Neural cell (in vitro differentiated cells): ENCODE measurements around the gene SDK1. TPM values are rescaled to one million over a fixed set of nuclear protein-coding genes. Genes with fewer than 3 reads are reported as not detected.
"Not testable (repeated sequence)": the region's sequence is repeated elsewhere in the genome, so short reads cannot be mapped to it uniquely, and the experiment has no call there.

ENCODE experiments used
- H2AFZ ChIP-seq: fragments of 200-600, 300-800 bp; sonication (generic), shearing (Covaris generic); 2 replicates; pipeline ENCODE4 v1.6.0; 2014; ENCODE audit warnings: low read depth, mild to moderate bottlenecking, antibody characterized with exemption, low read length, moderate library complexity
- H3F3A ChIP-seq: fragments of 200-600 bp; shearing (Covaris generic); 2 replicates; pipeline ENCODE4 v1.6.1; 2016; ENCODE audit warnings: mild to moderate bottlenecking, moderate library complexity, mixed read lengths, antibody characterized with exemption, low read length; ENCODE audit not compliant: insufficient read depth, poor library complexity, severe bottlenecking
- H3K27ac ChIP-seq: fragments of 200-600, 300-800 bp; sonication (generic), shearing (Covaris generic); 2 replicates; pipeline ENCODE4 v1.5.1; 2014; ENCODE audit warnings: mild to moderate bottlenecking, low read length, moderate library complexity
- H3K27me3 ChIP-seq: fragments of 300-800, 200-600 bp; sonication (generic), shearing (Covaris generic); 2 replicates; pipeline ENCODE4 v1.6.0; 2014; ENCODE audit warnings: mild to moderate bottlenecking, low read depth, low read length, moderate library complexity; ENCODE audit not compliant: insufficient read depth
- H3K36me3 ChIP-seq: fragments of 300-800, 200-600 bp; sonication (generic), shearing (Covaris generic); 2 replicates; pipeline ENCODE4 v1.5.1; 2014; ENCODE audit warnings: mild to moderate bottlenecking, antibody characterized with exemption, low read length, moderate library complexity; ENCODE audit not compliant: insufficient read depth
- H3K4me2 ChIP-seq: fragments of 300-800, 200-600 bp; sonication (generic), shearing (Covaris generic); 2 replicates; pipeline ENCODE4 v1.6.0; 2014; ENCODE audit warnings: mild to moderate bottlenecking, low read length
- H3K4me3 ChIP-seq: fragments of 300-800, 200-600 bp; sonication (generic), shearing (Covaris generic); 2 replicates; pipeline ENCODE4 v1.5.1; 2014; ENCODE audit warnings: mild to moderate bottlenecking, low read length, moderate library complexity
- H3K79me2 ChIP-seq: fragments of 200-600 bp; shearing (Covaris generic); replicated peaks from 2 replicates; pipeline ENCODE4 v1.6.0; 2014; ENCODE audit warnings: mild to moderate bottlenecking, low read length, moderate library complexity; ENCODE audit not compliant: insufficient read depth
- H3K9ac ChIP-seq: fragments of 300-800, 200-600 bp; sonication (generic), shearing (Covaris generic); 2 replicates; pipeline ENCODE4 v1.6.1; 2016; ENCODE audit warnings: mild to moderate bottlenecking, low read length, mixed read lengths
- H3K9me2 ChIP-seq: fragments of 200-600 bp; shearing (Covaris generic); 2 replicates; pipeline ENCODE4 v1.6.1; 2016; ENCODE audit warnings: mild to moderate bottlenecking, low read length, mixed read lengths; ENCODE audit not compliant: insufficient read depth
- H3K9me3 ChIP-seq: fragments of 200-600, 300-800 bp; sonication (generic), shearing (Covaris generic); 2 replicates; pipeline ENCODE4 v1.6.1; 2016; ENCODE audit warnings: mild to moderate bottlenecking, mixed run types, low read length, moderate library complexity, mixed read lengths
- H4K20me1 ChIP-seq: fragments of 200-600 bp; shearing (Covaris generic); 2 replicates; pipeline ENCODE4 v1.6.1; 2016; ENCODE audit warnings: mild to moderate bottlenecking, mixed run types; ENCODE audit not compliant: insufficient read depth
- EP300 ChIP-seq: fragments of 450-650 bp; conservative IDR thresholded peaks from 2 replicates; pipeline ENCODE4 v1.6.1; 2014; ENCODE audit warnings: antibody characterized with exemption, mild to moderate bottlenecking, moderate library complexity; ENCODE audit not compliant: poor library complexity, severe bottlenecking
- EZH2 ChIP-seq: fragments of 200-600, 300-800 bp; shearing (Covaris generic), sonication (generic); IDR thresholded peaks from 2 replicates; pipeline ENCODE4 v1.6.1; 2014; ENCODE audit warnings: antibody characterized with exemption, low read length, borderline replicate concordance, mild to moderate bottlenecking; ENCODE audit not compliant: insufficient read depth, poor library complexity, severe bottlenecking
- MXI1 ChIP-seq: fragments of 450-650 bp; conservative IDR thresholded peaks from 2 replicates; pipeline ENCODE4 v1.6.1; 2014; ENCODE audit warnings: antibody characterized with exemption, mild to moderate bottlenecking; ENCODE audit not compliant: poor library complexity, severe bottlenecking
- POLR2AphosphoS5 ChIP-seq: IDR thresholded peaks from 2 replicates; pipeline ENCODE4 v1.6.1; 2012
- RAD21 ChIP-seq: fragments of 450-650 bp; conservative IDR thresholded peaks from 2 replicates; pipeline ENCODE4 v1.6.1; 2014; ENCODE audit warnings: antibody characterized with exemption, mild to moderate bottlenecking, moderate library complexity
- SMC3 ChIP-seq: fragments of 450-650 bp; conservative IDR thresholded peaks from 2 replicates; pipeline ENCODE4 v1.6.1; 2014; ENCODE audit warnings: antibody characterized with exemption, mild to moderate bottlenecking, moderate library complexity; ENCODE audit not compliant: poor library complexity
- TAF1 ChIP-seq: IDR thresholded peaks from 2 replicates; pipeline ENCODE4 v1.6.1; 2012; ENCODE audit warnings: low read depth
- polyA plus RNA-seq: library from polyadenylated mRNA; depleted of rRNA; stranded (reverse); fragments of >200 nt; gene quantifications from 2 replicates; pipeline ENCODE4 v1.2.3, GENCODE V29; 2014
- TF ChIP-seq, protein P1 (sequence below): IDR thresholded peaks from 2 replicates; pipeline ENCODE4 v1.6.1; 2012; ENCODE audit warnings: borderline replicate concordance
- TF ChIP-seq, protein P2 (sequence below): fragments of 450-650 bp; IDR thresholded peaks from 2 replicates; pipeline ENCODE4 v1.5.1; 2014; ENCODE audit warnings: antibody characterized with exemption, mild to moderate bottlenecking, moderate library complexity; ENCODE audit not compliant: poor library complexity, severe bottlenecking

Gene SDK1
- polyA plus RNA-seq, 1 donor from 2014 or later, result 2.7 TPM

DNA sequence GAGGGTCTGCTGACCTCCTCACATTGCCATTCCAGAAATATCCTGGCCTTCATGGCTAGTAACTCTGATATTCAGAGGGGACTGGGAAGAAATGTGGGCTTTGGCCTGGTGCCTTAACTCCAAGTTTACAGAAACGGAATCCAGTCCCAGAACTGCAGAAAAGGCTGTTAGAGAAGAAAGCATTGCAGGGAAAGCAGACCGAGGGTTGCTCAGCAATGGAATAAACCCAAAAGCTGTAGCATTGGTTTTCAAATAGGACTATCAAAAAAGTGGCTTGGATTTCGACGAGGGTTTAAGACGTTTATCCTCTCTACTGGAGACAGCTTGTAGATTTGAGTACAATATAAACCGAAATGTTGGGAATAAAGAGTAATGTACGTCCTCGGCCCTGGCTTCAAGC is 955.2 kb downstream of the SDK1 start:
- Histone ChIP-seq H3K36me3 (no peaks in the 10 kb centered on the region), H3K9me2 (no peaks in the 10 kb centered on the region), H3K4me3 (no peak overlapping the region), H3K79me2 (no peaks in the 10 kb centered on the region), H4K20me1 (no peaks in the 10 kb centered on the region), H3K9me3 (no peaks in the 10 kb centered on the region), H3K9ac (no peak overlapping the region), H3K27ac (no peak overlapping the region), H3K27me3 (no peaks in the 10 kb centered on the region), H2AFZ (no peak overlapping the region), H3F3A (no peaks in the 10 kb centered on the region), H3K4me2 (no peak overlapping the region)
- TF ChIP-seq RAD21 (no peak), TAF1 (no peak), EZH2 (no peak), EP300 (no peak), POLR2AphosphoS5 (no peak), MXI1 (no peak), SMC3 (no peak)
- TF ChIP-seq, protein P1, sequence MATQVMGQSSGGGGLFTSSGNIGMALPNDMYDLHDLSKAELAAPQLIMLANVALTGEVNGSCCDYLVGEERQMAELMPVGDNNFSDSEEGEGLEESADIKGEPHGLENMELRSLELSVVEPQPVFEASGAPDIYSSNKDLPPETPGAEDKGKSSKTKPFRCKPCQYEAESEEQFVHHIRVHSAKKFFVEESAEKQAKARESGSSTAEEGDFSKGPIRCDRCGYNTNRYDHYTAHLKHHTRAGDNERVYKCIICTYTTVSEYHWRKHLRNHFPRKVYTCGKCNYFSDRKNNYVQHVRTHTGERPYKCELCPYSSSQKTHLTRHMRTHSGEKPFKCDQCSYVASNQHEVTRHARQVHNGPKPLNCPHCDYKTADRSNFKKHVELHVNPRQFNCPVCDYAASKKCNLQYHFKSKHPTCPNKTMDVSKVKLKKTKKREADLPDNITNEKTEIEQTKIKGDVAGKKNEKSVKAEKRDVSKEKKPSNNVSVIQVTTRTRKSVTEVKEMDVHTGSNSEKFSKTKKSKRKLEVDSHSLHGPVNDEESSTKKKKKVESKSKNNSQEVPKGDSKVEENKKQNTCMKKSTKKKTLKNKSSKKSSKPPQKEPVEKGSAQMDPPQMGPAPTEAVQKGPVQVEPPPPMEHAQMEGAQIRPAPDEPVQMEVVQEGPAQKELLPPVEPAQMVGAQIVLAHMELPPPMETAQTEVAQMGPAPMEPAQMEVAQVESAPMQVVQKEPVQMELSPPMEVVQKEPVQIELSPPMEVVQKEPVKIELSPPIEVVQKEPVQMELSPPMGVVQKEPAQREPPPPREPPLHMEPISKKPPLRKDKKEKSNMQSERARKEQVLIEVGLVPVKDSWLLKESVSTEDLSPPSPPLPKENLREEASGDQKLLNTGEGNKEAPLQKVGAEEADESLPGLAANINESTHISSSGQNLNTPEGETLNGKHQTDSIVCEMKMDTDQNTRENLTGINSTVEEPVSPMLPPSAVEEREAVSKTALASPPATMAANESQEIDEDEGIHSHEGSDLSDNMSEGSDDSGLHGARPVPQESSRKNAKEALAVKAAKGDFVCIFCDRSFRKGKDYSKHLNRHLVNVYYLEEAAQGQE, result no peak
- TF ChIP-seq, protein P2, sequence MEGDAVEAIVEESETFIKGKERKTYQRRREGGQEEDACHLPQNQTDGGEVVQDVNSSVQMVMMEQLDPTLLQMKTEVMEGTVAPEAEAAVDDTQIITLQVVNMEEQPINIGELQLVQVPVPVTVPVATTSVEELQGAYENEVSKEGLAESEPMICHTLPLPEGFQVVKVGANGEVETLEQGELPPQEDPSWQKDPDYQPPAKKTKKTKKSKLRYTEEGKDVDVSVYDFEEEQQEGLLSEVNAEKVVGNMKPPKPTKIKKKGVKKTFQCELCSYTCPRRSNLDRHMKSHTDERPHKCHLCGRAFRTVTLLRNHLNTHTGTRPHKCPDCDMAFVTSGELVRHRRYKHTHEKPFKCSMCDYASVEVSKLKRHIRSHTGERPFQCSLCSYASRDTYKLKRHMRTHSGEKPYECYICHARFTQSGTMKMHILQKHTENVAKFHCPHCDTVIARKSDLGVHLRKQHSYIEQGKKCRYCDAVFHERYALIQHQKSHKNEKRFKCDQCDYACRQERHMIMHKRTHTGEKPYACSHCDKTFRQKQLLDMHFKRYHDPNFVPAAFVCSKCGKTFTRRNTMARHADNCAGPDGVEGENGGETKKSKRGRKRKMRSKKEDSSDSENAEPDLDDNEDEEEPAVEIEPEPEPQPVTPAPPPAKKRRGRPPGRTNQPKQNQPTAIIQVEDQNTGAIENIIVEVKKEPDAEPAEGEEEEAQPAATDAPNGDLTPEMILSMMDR, result no peak

DNA sequence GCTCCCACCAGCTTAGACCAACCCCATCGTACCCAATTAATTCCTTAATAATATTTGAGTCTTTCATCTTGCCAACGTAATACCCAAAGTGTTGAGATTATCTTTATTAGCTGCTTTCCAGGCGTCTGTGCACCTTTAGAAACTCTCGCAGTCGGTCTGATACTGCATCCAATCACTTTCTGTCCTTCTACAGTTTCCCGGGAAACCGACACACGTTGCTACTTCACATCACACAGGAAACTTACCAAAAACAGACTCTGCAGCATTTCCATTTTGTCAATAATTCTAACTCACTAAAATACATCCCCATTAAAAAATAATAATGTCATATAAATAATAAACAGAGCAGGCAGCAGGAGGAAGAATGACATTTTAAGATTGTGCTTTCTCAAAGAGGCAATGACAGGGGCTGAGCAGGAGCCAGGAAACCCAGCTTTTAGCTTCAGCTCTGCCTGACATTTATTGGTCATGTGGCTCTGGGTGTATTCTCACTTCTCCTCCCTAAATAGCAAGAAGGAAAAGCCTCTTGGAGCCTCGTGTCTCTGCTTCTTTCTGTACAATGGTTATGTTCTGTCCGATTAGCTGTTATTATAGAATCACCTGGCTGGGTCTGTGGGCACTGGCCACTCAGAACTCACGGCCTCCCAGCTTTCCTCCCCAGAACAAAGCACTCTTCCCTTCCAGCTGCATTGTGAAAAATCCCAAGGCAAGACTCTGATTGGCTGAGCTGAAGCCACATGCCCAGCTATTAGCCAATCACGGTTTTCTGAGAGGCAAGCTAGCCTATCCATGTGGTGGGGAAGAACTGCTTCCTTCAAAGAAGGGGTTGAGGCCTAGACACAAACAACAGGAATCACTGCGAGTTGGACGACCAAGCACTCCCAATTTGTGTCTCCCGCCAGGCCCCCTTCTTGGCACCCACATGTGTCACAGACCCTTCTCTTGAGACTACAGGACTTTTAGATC is 956.4 kb downstream of the SDK1 start:
- no peaks in the 10 kb centered on the region for H3K27me3 ChIP-seq
- no peaks in the 10 kb centered on the region for H3K9me2 ChIP-seq
- no peak for TF ChIP-seq RAD21
- TF ChIP-seq, protein P1, result no peak
- no peak for TF ChIP-seq EZH2
- TF ChIP-seq POLR2AphosphoS5, result no peak
- no peak for TF ChIP-seq SMC3
- no peak for TF ChIP-seq TAF1
- no peak for TF ChIP-seq EP300
- TF ChIP-seq MXI1, result no peak
- TF ChIP-seq, protein P2, result no peak
- H3K9ac ChIP-seq, result no peak overlapping the region
- no peaks in the 10 kb centered on the region for H3K9me3 ChIP-seq
- no peaks in the 10 kb centered on the region for H3F3A ChIP-seq
- no peaks in the 10 kb centered on the region for H4K20me1 ChIP-seq
- H3K27ac ChIP-seq, result no peak overlapping the region
- no peak overlapping the region for H2AFZ ChIP-seq
- H3K4me2 ChIP-seq, result no peak overlapping the region
- no peaks in the 10 kb centered on the region for H3K79me2 ChIP-seq
- H3K36me3 ChIP-seq, result no peaks in the 10 kb centered on the region
- no peak overlapping the region for H3K4me3 ChIP-seq

DNA sequence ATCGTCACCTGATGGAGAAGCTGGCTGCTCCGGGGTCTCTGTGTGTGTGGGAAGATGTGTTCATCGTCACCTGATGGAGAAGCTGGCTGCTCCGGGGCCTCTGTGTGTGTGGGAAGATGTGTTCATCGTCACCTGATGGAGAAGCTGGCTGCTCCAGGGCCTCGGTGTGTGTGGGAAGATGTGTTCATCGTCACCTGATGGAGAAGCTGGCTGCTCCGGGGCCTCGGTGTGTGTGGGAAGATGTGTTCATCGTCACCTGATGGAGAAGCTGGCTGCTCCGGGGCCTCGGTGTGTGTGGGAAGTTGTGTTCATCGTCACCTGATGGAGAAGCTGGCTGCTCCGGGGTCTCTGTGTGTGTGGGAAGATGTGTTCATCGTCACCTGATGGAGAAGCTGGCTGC is 959.1 kb downstream of the SDK1 start:
- H3K36me3 ChIP-seq, H3K4me3 ChIP-seq: not testable (repeated sequence)

More for the DNA sequence above, 959.1 kb downstream of the SDK1 start:
- not testable (repeated sequence) for H3K4me2 ChIP-seq, H2AFZ ChIP-seq, H3K27me3 ChIP-seq, H4K20me1 ChIP-seq, H3F3A ChIP-seq, H3K9me2 ChIP-seq, H3K27ac ChIP-seq, H3K79me2 ChIP-seq, H3K9ac ChIP-seq, H3K9me3 ChIP-seq
